Ascending aorta (tissue), 2 donors: ENCODE data around the gene TBC1D10B. TPM values are rescaled to one million over a fixed set of nuclear protein-coding genes. Genes with fewer than 3 reads are reported as not detected.

ENCODE experiments used
- DNase-seq, 2 donors: peaks; one replicate each; pipeline ENCODE4 v3.0.0-alpha.2; 2019; ENCODE audit warnings: low spot score in 2 of 2
- H3K27ac ChIP-seq, 2 donors: fragments of 200-600 bp; sonication (generic); one replicate each; pipeline ENCODE4 v1.5.1; 2016 to 2017; ENCODE audit warnings: mild to moderate bottlenecking in 1 of 2
- H3K27me3 ChIP-seq: fragments of 200-600 bp; sonication (generic); one replicate; pipeline ENCODE4 v1.5.1; 2017
- H3K36me3 ChIP-seq, 2 donors: fragments of 200-600 bp; sonication (generic); one replicate each; pipeline ENCODE4 v1.5.1; 2016
- H3K4me1 ChIP-seq, 2 donors: fragments of 200-600 bp; sonication (generic); one replicate each; pipeline ENCODE4 v1.5.1; 2016 to 2017; ENCODE audit warnings: mild to moderate bottlenecking in 1 of 2
- H3K4me3 ChIP-seq, 2 donors: fragments of 200-600 bp; sonication (generic); one replicate each; pipeline ENCODE4 v1.5.1; 2016 to 2017; ENCODE audit warnings: mild to moderate bottlenecking in 1 of 2
- H3K9me3 ChIP-seq, 2 donors: fragments of 200-600 bp; sonication (generic); one replicate each; pipeline ENCODE4 v1.5.1; 2016
- intact Hi-C: fragments of 100-400 bp; cut with DNase I; formaldehyde crosslinking; loops from one replicate; pipeline ENCODE4 v1.15.1; 2023
- total RNA-seq: library from RNA; depleted of rRNA; stranded (reverse); fragments of >200 nt; gene quantifications from one replicate; pipeline ENCODE4 v1.1.0, GENCODE V29; 2016
- TF ChIP-seq, protein P1 (sequence below), 3 experiments: fragments of 200-600 bp in 2 of 3; fragments of 450-650 bp in 1 of 3; sonication (generic) in 2 of 3; IDR thresholded peaks; one replicate each; pipeline ENCODE4 v1.5.1; 2016 to 2019; ENCODE audit warnings: antibody characterized with exemption in 3 of 3, mild to moderate bottlenecking in 1 of 3, moderate library complexity in 1 of 3

TBC1D10B gene
- total RNA-seq, 1 donor from 2014 or later = 20.9 TPM

DNA sequence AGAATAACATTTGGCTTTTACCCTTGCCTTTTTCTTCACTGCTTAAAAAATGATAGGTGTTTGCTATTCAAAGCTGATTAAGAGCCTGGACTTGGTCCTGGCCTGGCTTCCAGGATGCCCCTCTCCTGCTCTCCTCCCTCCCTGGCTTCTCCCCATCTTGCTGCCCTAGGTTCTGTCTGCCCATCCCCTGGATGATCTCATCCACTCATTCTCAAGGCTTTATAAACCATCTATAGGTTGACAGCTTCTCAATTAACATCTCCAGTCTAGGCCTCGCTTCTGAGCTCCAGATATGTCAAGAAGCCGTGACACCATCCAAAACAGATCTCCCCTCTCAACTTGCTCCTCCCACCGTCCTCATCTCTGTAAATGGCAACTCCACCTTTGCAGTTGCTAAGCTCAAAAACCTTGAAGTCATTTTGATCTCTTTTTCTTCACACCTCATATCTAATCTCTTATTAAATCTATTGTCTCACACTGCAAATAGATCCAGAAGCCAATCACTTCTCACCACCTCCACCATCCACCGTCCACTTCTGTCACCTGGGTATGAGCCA is 45.8 kb upstream of the TBC1D10B start:
- Histone ChIP-seq H3K4me3 (no peak overlapping the region), H3K27ac (no peak overlapping the region), H3K27me3 (no peaks in the 10 kb centered on the region), H3K36me3 (peaks cover 7 to 18% of the 10 kb centered on the region in 2 donors), H3K4me1 (peaks cover 7 to 9% of the 10 kb centered on the region in 2 donors), H3K9me3 (no peaks in the 10 kb centered on the region)
- TF ChIP-seq, protein P1, sequence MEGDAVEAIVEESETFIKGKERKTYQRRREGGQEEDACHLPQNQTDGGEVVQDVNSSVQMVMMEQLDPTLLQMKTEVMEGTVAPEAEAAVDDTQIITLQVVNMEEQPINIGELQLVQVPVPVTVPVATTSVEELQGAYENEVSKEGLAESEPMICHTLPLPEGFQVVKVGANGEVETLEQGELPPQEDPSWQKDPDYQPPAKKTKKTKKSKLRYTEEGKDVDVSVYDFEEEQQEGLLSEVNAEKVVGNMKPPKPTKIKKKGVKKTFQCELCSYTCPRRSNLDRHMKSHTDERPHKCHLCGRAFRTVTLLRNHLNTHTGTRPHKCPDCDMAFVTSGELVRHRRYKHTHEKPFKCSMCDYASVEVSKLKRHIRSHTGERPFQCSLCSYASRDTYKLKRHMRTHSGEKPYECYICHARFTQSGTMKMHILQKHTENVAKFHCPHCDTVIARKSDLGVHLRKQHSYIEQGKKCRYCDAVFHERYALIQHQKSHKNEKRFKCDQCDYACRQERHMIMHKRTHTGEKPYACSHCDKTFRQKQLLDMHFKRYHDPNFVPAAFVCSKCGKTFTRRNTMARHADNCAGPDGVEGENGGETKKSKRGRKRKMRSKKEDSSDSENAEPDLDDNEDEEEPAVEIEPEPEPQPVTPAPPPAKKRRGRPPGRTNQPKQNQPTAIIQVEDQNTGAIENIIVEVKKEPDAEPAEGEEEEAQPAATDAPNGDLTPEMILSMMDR (IDR thresholded peaks at IDR 0.05) = no peak
- DNase-seq = no peak
- intact Hi-C loops = no loop called here

DNA sequence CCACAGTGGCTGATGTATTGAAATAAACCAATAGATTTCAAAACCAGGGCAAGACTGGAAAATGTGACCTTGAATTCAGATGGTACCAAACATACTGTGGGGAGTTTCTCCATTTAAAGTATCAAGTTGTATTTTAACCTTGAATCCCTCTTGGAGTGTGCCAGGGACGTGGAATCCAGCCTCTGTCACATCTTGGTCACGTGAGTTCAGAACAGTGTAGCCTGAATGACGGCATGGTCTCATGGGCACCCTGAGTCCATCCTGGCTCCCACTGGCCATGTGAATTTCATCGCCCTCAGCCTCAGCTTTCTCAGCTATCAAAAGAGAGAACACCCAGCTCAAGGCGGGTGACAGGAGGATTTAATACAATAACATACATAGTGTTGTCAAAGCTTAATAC is 43.9 kb upstream of the TBC1D10B start:
- TF ChIP-seq, protein P1 (IDR thresholded peaks at IDR 0.05) = no peak
- peaks cover 7 to 18% of the 10 kb centered on the region in 2 donors for H3K36me3 ChIP-seq
- no peak overlapping the region for H3K4me3 ChIP-seq
- no peaks in the 10 kb centered on the region for H3K9me3 ChIP-seq
- H3K27me3 ChIP-seq = no peaks in the 10 kb centered on the region
- intact Hi-C loops = no loop called here
- no peak overlapping the region for H3K27ac ChIP-seq
- peaks cover 9 to 10% of the 10 kb centered on the region in 2 donors for H3K4me1 ChIP-seq
- no peak for DNase-seq

DNA sequence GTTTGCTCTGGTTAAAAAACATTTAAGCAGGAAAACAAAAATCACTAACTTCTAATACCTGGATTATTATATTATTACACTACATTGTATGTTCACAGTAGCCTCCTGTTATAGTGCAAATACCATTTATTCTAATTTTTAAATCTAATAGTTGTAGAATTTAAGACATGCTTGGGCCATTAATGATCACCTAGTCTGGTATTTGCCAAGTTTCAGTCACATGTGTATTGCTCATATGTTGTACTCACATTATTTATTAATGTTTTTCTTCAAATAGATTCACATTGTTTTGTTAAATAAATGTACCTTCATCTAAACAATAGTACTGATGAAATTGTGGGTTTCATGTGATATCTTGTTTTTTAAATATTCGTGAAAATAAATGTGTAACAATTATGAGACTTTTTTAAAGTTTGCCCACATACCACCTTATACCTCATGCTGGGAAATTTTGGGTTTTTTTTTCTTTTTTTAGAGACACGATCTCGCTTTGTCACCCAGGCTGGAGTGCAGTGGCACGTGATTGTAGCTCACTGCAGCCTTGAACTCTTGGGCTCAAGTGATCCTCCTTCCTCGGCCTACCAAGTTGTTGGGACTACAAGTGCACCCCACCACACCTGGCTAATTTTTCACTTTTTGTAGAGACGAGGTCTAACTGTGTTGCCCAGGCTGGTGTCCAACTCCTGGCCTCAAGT is 43.0 kb upstream of the TBC1D10B start:
- Histone ChIP-seq H3K4me3 (no peak overlapping the region), H3K27me3 (no peaks in the 10 kb centered on the region), H3K27ac (no peak overlapping the region), H3K9me3 (no peaks in the 10 kb centered on the region), H3K36me3 (peaks cover 7 to 18% of the 10 kb centered on the region in 2 donors), H3K4me1 (peaks cover 15 to 18% of the 10 kb centered on the region in 2 donors)
- TF ChIP-seq, protein P1 (IDR thresholded peaks at IDR 0.05) = no peak
- intact Hi-C loops = no loop called here
- DNase-seq = no peak

DNA sequence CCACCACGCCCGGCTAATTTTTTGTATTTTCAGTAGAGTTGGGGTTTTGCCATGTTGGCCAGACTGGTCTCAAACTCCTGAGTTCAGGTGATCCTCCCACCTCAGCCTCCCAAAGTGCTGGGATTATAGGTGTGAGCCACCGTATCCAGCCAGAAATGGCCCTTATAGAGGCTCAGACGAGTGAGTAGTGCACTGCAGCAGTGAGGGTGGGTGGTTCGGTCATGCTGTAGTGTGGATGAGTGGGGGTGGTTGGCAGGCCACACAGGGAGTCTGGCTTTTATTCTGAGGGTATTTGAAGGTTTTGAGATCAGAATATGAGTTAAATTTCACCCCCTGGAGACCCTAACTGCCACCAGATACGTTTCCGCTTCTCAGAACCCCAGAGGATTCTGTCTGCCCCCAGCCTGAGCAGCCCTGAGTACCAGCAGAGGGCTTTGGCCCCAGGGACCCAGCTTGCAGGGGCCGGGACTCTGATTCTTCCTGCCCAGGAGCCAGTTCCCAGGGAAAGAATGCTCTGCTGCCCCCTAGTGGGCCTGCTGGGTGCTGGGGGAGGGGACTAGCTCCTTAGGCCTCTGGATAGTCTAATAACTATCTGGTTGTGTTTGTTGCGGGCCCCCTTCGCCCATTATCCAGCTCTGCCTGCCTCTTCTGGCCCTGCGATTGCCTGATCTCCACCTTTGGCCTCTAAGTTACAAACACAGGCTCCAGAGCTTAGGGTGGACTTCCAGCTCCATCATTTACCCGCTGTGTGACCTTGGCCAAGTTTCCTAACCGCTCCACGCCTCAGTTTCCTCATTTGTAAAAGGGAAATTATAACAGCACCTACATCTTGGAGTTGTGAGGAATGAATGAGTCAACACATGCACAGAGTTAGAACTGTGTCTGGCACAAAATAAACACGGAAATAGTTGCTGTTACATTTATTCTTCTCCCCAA is 39.1 kb upstream of the TBC1D10B start:
- H3K4me3 ChIP-seq = no peak overlapping the region
- H3K9me3 ChIP-seq = no peaks in the 10 kb centered on the region
- TF ChIP-seq, protein P1 (IDR thresholded peaks at IDR 0.05) = peak; percentile 92
- intact Hi-C loops = no loop called here
- H3K36me3 ChIP-seq = peaks cover 7 to 18% of the 10 kb centered on the region in 2 donors
- peak overlapping the region; percentile 36 to 79 for H3K27ac ChIP-seq
- peak; percentile 48 to 96 for DNase-seq
- H3K27me3 ChIP-seq = no peaks in the 10 kb centered on the region
- H3K4me1 ChIP-seq = peaks cover 8 to 16% of the 10 kb centered on the region in 2 donors

DNA sequence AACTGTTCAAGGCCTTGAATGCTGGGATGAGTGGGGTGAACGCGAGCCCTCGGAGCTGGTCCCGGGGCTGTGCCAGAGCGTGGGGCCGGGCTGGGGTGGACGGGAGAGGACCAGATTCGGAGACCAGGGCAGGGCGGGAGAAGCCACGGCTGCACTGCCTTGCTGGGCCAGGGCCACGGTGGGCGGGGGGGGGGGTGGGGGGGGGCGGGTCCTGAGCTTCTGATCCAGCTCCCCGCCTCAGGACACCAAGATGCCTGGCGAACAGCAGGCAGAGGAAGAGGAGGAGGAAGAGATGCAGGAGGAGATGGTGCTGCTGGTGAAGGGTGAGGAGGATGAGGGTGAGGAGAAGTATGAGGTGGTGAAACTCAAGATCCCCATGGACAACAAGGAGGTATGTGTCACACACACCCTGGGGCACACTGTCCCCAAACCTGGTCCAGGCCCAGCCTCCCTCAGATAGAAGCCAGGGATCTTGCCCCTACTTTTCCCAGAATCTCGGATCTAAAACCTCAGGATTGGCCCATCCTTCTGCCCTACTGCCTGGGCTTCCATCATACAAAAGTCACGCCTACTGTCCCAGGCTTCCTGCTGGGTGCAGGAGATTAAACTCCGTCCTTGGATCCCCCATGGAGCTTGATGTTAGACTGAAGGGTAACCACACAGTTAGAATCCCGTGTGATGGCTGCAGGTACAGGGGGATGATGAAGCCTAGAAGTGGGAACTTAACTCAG is 37.7 kb upstream of the TBC1D10B start:
- Histone ChIP-seq H3K4me1 (peaks cover 8 to 16% of the 10 kb centered on the region in 2 donors), H3K27me3 (no peaks in the 10 kb centered on the region), H3K4me3 (peak overlapping the region; percentile 67 to 82), H3K27ac (peak overlapping the region; percentile 79 to 94), H3K9me3 (no peaks in the 10 kb centered on the region), H3K36me3 (peaks cover 5 to 11% of the 10 kb centered on the region in 2 donors)
- TF ChIP-seq, protein P1 (IDR thresholded peaks at IDR 0.05) = no peak
- no peak for DNase-seq
- intact Hi-C loops = loop anchor here (1.0 to 2.0 kb wide), 3 partner anchors 13 to 37 kb away; partner anchors contain the start of genes TBC1D10B and ZNF48
